K562 treated with DMSO at 1 percent for 12 hours (cell line): Measurements from ENCODE around the gene CYP1B1. TPM values are rescaled to one million over a fixed set of nuclear protein-coding genes. Genes with fewer than 3 reads are reported as not detected.

Experiments used
- total RNA-seq: library from RNA; unstranded; fragments of 300-600 nt; gene quantifications from 2 replicates; pipeline ENCODE4 v1.2.3, GENCODE V29; 2022; ENCODE audit not compliant: insufficient read depth

CYP1B1 gene
- not detected in 2 replicates for total RNA-seq

GRCh38 chr2:38075507-38076151 is at the start of gene CYP1B1:
TSS of gene CYP1B1 (minus strand) at chr2:38076151. CDS start at chr2:38075388, 763 bp downstream.

Other genes starting within 250 kb of the CYP1B1 start
- 2.1 and 2.9 TPM in 2 replicates for gene RMDN2, start 150.9 kb downstream of the CYP1B1 start, total RNA-seq